Suprapubic skin (tissue), 4 donors: Measurements from ENCODE around the gene PPP1R36. TPM values are rescaled to one million over a fixed set of nuclear protein-coding genes. Genes with fewer than 3 reads are reported as not detected.
"Not testable (repeated sequence)": the region's sequence is repeated elsewhere in the genome, so short reads cannot be mapped to it uniquely, and the experiment has no call there.

ENCODE experiments used
- DNase-seq, 2 donors: peaks; one replicate each; pipeline ENCODE4 v3.0.0-alpha.2; 2019; ENCODE audit warnings: low spot score in 2 of 2
- H3K27ac ChIP-seq: fragments of 200-600 bp; sonication (generic); one replicate; pipeline ENCODE4 v1.5.1; 2019
- H3K27me3 ChIP-seq: fragments of 200-600 bp; sonication (generic); one replicate; pipeline ENCODE4 v1.5.1; 2019
- H3K36me3 ChIP-seq: fragments of 200-600 bp; sonication (generic); one replicate; pipeline ENCODE4 v1.5.1; 2019
- H3K4me1 ChIP-seq: fragments of 200-600 bp; sonication (generic); one replicate; pipeline ENCODE4 v1.5.1; 2019
- H3K4me3 ChIP-seq: fragments of 200-600 bp; sonication (generic); one replicate; pipeline ENCODE4 v1.5.1; 2019; ENCODE audit warnings: mild to moderate bottlenecking
- H3K9me3 ChIP-seq: fragments of 200-600 bp; sonication (generic); one replicate; pipeline ENCODE4 v1.5.1; 2019
- EP300 ChIP-seq: sonication (generic); formaldehyde crosslinking; IDR thresholded peaks from one replicate; pipeline ENCODE4 v1.6.1; 2017; ENCODE audit warnings: antibody characterized with exemption
- POLR2A ChIP-seq, 2 donors: fragments of 450-650 bp; IDR thresholded peaks; one replicate each; pipeline ENCODE4 v1.6.1; 2017; ENCODE audit warnings: antibody characterized with exemption in 2 of 2, mild to moderate bottlenecking in 2 of 2, moderate library complexity in 2 of 2
- POLR2AphosphoS5 ChIP-seq, 3 donors: sonication (generic); formaldehyde crosslinking; IDR thresholded peaks; one replicate each; pipeline ENCODE4 v1.6.1; 2017; ENCODE audit warnings: antibody characterized with exemption in 3 of 3
- WGBS: methylation state at CpG from one replicate; pipeline ENCODE4 v1.1.5; 2018; 5-methylcytosine and 5-hydroxymethylcytosine counted together
- total RNA-seq, 4 donors: library from RNA; depleted of rRNA; stranded (reverse); fragments of >200 nt; gene quantifications; one replicate each; pipeline ENCODE4 v1.1.0, GENCODE V29; 2016
- TF ChIP-seq, protein P1 (sequence below), 2 donors: fragments of 200-600 bp in 1 of 2; fragments of 450-650 bp in 1 of 2; sonication (generic) in 1 of 2; IDR thresholded peaks; one replicate each; pipeline ENCODE4 v1.5.1; 2016 to 2019; ENCODE audit warnings: antibody characterized with exemption in 2 of 2, mild to moderate bottlenecking in 1 of 2, moderate library complexity in 1 of 2

The PPP1R36 gene
- total RNA-seq, 4 donors from 2014 or later = 0.72 to 2.7 (median 1.5) TPM; not detected in 1

DNA sequence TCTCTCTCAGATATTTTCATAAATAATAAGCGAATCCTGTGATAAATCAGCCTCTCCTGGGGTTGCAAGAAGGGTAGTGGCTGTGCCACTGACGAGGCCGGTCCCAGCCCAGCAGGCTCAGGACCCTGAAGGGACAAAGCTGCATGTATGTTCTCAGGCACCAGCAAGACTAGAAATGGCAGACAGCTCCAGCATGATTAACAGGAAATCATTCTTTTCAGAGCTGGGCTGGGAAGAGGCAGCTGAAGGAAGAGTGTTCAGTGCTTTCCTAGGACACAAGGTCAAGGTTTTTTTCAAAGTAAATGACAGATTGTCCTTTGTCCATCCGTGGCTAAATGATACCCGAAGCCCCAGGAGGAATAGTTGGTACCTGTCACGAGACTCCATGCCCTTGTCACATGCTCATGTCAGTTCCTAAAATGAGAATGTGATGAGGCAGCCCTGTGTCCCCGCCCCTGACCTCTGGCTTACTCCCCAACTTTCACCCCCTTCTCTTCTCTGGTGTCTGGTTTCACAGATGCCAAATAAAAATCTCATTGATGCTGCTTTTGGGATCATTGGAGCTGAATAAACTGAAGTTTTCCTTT, 65.1 kb downstream of the PPP1R36 start:
- no peak overlapping the region for H3K4me3 ChIP-seq
- no peaks in the 10 kb centered on the region for H3K9me3 ChIP-seq
- H3K36me3 ChIP-seq = no peaks in the 10 kb centered on the region
- no peak for DNase-seq
- TF ChIP-seq POLR2A (IDR thresholded peaks at IDR 0.05) (no peak), EP300 (no peak), POLR2AphosphoS5 (IDR thresholded peaks at IDR 0.05) (no peak)
- TF ChIP-seq, protein P1, sequence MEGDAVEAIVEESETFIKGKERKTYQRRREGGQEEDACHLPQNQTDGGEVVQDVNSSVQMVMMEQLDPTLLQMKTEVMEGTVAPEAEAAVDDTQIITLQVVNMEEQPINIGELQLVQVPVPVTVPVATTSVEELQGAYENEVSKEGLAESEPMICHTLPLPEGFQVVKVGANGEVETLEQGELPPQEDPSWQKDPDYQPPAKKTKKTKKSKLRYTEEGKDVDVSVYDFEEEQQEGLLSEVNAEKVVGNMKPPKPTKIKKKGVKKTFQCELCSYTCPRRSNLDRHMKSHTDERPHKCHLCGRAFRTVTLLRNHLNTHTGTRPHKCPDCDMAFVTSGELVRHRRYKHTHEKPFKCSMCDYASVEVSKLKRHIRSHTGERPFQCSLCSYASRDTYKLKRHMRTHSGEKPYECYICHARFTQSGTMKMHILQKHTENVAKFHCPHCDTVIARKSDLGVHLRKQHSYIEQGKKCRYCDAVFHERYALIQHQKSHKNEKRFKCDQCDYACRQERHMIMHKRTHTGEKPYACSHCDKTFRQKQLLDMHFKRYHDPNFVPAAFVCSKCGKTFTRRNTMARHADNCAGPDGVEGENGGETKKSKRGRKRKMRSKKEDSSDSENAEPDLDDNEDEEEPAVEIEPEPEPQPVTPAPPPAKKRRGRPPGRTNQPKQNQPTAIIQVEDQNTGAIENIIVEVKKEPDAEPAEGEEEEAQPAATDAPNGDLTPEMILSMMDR (IDR thresholded peaks at IDR 0.05) = no peak
- H3K4me1 ChIP-seq = peaks cover 15% of the 10 kb centered on the region
- no peak overlapping the region for H3K27ac ChIP-seq
- H3K27me3 ChIP-seq = no peaks in the 10 kb centered on the region
- WGBS = 54% methylated on average over 7 of the region's 7 CpGs

DNA sequence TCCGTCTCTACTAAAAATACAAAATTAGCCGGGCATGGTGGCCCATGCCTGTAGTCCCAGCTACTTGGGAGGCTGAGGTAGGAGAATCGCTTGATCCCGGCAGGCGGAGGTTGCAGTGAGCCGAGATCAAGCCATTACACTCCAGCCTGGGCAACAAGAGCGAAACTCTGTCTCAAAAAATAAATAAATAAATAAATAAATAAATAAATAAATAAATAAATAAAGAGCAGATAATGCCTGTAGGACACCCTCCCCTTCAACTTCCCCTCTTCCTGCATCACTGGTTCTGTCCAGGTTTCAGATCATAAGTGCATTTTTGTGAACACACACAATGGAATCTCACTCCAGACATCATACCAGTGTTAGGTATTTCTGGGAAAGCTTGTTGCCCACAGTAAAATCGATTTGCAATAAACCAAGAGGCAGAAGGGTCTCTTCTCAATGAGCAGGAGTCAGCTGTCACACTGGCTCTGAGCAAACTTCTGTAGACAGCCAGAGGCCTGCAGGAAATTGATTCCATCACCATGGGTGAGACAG, 68.2 kb downstream of the PPP1R36 start:
- H3K9me3 ChIP-seq, H3K27me3 ChIP-seq, H3K36me3 ChIP-seq, DNase-seq, H3K4me1 ChIP-seq, H3K4me3 ChIP-seq, H3K27ac ChIP-seq: not testable (repeated sequence)
- WGBS = 90% methylated on average over 8 of the region's 8 CpGs

DNA sequence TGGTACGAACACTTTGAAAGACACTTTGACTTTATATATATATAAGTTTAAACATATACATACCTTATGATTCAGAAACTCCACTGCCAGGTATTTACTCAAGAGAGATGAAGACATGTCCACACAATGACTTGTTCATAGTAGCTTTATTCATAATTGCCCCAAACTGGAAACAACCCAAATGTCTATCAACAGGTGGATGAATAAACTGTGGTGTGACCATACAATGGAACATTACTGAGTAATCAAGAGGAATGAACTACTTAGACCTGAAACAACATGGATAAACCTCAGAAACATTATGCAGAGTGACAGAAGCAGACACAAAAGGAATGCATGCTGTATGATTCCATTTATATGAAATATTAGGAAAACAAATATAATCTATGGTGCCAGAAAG, 71.1 kb downstream of the PPP1R36 start:
- H3K27me3 ChIP-seq = no peaks in the 10 kb centered on the region
- 91% methylated on average over 1 of the region's 1 CpG for WGBS
- H3K4me3 ChIP-seq = no peak overlapping the region
- TF ChIP-seq POLR2AphosphoS5 (IDR thresholded peaks at IDR 0.05) (no peak), POLR2A (IDR thresholded peaks at IDR 0.05) (no peak), EP300 (no peak)
- TF ChIP-seq, protein P1 (IDR thresholded peaks at IDR 0.05) = no peak
- H3K4me1 ChIP-seq = peaks cover 6% of the 10 kb centered on the region
- H3K9me3 ChIP-seq = no peaks in the 10 kb centered on the region
- no peaks in the 10 kb centered on the region for H3K36me3 ChIP-seq
- no peak for DNase-seq
- H3K27ac ChIP-seq = no peak overlapping the region

DNA sequence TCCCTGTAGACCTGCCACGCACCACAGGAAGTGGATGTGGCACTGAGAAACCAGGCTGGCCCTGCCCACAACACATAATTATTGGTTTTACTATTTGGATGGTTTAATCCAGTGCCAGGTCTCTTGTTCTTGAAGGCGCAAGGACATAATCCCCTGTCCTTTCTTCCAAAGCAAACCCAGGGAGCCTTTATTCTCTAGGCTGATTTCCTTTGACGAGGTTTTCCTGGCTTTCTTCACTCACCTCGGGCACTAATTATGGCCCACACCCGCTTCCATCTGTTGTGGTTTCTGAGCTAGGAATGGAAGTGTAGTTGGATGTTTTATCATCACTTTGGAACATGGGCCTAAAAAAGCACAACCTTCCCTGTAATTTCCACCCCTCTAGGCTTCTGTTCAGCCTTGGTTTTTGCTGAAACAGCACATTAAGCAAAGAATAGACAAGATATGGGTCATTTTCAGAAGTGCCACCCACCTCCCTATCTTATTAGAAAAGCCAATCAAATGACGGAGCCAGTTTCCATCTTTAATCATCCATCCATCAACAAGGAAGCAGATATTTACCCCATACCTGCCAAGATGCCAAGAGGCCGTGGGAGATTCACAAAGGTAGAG, 73.9 kb downstream of the PPP1R36 start:
- no peak for DNase-seq
- no peaks in the 10 kb centered on the region for H3K9me3 ChIP-seq
- no peaks in the 10 kb centered on the region for H3K36me3 ChIP-seq
- 68% methylated on average over 7 of the region's 7 CpGs for WGBS
- no peaks in the 10 kb centered on the region for H3K27me3 ChIP-seq
- H3K4me1 ChIP-seq = peaks cover 7% of the 10 kb centered on the region
- TF ChIP-seq EP300 (no peak), POLR2AphosphoS5 (IDR thresholded peaks at IDR 0.05) (no peak), POLR2A (IDR thresholded peaks at IDR 0.05) (no peak)
- TF ChIP-seq, protein P1 (IDR thresholded peaks at IDR 0.05) = no peak
- H3K27ac ChIP-seq = no peak overlapping the region
- no peak overlapping the region for H3K4me3 ChIP-seq

DNA sequence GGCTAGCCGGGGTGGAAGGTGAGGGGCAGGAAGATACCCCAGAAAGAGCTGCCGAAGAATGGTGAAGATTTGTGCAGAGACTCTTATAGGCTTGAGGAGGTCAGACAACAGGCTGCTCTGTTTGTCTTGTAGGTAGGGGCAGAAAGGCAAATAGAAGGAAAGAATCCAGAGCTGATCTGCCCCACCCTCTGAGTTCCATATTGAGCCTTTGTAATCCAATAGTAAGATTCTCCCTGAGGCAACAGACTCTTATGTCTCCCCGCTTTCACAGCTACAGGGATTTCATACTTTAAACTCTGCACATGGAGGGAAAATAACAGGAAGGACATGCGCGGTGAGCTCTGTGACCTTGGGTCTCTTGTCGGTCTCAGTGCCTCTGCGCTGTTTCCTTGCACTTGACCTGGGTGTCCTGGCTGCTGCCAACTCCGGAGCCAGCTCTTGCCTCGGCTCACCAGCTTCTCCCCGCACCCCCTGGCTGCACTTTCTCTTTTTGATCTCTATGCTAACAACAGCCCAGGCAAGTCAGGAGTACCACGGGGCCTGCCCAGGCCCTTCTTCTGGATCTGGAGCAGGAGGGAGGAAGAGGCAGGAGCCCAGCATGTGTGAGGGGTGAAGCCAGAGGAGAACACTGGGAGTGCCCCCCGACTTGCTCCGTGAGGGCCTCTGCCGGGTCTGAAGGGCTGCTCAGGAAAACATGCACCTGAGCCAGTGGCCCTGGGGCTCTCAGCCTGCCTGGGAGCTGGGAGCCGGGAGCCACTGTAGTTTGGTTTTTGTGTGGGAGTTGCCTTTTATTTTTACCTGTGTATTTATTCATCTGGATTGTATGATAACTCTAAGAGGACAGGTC, 75.8 kb downstream of the PPP1R36 start:
- Histone ChIP-seq H3K9me3 (no peaks in the 10 kb centered on the region), H3K4me3 (no peak overlapping the region), H3K27me3 (no peaks in the 10 kb centered on the region), H3K27ac (peak overlapping the region; percentile 39), H3K4me1 (peaks cover 7% of the 10 kb centered on the region), H3K36me3 (no peaks in the 10 kb centered on the region)
- 68% methylated on average over 11 of the region's 15 CpGs for WGBS
- no peak for DNase-seq
- TF ChIP-seq, protein P1 (IDR thresholded peaks at IDR 0.05) = no peak
- TF ChIP-seq POLR2A (IDR thresholded peaks at IDR 0.05) = no peak
- TF ChIP-seq POLR2AphosphoS5 (IDR thresholded peaks at IDR 0.05) = no peak
- no peak for TF ChIP-seq EP300
